ENCODE data around the gene DNAI1. TPM values are rescaled to one million over a fixed set of nuclear protein-coding genes. Genes with fewer than 3 reads are reported as not detected.
"Not testable (repeated sequence)": the region's sequence is repeated elsewhere in the genome, so short reads cannot be mapped to it uniquely, and the experiment has no call there.

The DNAI1 gene
- total RNA-seq, 1 donor from 2014 or later: not detected

- DNase-seq (ENCODE audit: low spot score): no peak
These were observed 8.0 kb upstream of the DNAI1 start for GRCh38 chr9:34450644-34451043.

DNA sequence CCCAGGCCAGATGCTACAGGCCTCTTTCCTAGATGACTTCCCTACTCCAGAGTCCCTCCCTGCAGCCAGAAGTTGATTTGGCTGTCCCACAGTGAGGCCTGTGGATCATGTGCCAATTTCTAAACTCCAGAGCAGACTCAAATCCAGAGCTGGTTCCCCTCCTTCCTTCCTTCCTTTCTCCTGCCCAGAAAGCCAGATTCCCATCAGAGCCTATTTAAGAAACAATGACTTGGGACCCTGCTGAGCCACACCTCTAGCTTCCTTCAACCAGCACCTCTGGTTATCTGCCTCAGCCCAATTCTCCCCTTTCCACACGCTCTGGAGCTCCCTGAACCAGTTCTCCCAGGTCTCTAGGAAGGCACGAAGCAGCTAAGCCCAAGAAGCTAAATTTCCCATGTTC is 7.5 kb upstream of the DNAI1 start:
- no peak for DNase-seq (ENCODE audit: low spot score)

DNA sequence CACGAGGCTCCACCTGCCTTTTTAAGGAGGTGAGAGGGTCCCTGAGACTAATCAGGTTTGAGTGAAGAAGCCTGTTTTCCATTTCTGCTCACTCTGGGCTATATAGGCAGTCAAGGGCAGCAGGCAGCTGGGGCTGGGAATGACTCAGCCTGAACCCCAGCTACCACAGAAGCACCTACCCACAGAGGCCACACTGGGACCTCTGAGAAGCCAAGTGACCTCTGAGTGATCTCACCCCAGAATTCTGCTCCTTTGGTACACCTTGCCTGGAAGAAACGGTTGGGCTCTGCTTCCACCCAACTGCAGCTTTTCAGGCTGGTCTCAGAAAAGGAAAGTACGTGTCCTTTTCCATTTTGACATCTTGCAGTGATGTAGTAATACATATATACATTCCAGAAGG is 7.1 kb upstream of the DNAI1 start:
- DNase-seq (ENCODE audit: low spot score): no peak

GRCh38 chr9:34452568-34452967 is 6.0 kb upstream of the DNAI1 start:
- DNase-seq (ENCODE audit: low spot score): no peak

GRCh38 chr9:34454571-34455065 is 4.0 kb upstream of the DNAI1 start:
- no peak for DNase-seq (ENCODE audit: low spot score)

DNA sequence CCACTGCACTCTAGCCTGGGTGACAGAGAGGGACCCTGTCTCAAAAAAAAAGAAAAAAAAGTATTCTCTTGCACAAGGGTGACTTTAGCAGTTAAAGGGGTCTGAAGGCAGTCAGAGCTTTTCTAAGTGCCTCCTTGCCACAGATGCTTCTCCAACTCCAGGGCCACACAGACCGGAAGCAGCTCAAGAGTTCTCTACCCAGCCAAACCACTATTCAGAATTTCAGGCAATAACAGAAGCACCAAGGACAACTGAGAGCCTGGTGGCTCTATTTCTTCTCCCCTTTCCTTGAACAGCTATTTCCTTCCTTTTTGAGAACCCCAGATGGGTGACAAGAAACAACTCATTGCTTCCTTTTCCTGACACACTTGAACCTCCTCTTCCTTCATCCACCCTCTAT is 2.5 kb upstream of the DNAI1 start:
- DNase-seq (ENCODE audit: low spot score): no peak

- no peak for DNase-seq (ENCODE audit: low spot score)
These were observed 1.9 kb upstream of the DNAI1 start for GRCh38 chr9:34456746-34457145.

GRCh38 chr9:34457266-34458012 is 1.2 kb upstream of the DNAI1 start:
- DNase-seq (ENCODE audit: low spot score): peak; percentile 92

DNA sequence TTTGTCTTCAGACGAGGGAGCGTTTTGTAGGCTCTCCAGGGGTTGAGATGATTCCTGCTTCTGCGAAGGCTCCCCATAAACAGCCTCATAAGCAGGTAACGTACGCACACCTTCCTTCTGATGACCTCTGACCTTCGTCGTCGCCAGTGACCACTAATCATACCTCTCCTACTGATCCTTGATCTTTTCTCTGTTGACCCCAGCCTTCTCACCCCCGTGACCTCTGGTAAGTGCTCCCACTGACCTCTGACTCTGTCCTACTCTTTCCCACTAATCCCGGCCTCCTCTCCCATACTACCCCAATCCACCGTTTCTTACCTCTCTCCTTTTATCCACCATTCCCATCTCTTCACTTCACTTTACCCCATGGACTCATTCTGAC is 345 bp downstream of the DNAI1 start:
- DNase-seq (ENCODE audit: low spot score): no peak

GRCh38 chr9:34459356-34459755 is 751 bp downstream of the DNAI1 start:
- no peak for DNase-seq (ENCODE audit: low spot score)

GRCh38 chr9:34459941-34460340 is 1.3 kb downstream of the DNAI1 start:
- no peak for DNase-seq (ENCODE audit: low spot score)

DNA sequence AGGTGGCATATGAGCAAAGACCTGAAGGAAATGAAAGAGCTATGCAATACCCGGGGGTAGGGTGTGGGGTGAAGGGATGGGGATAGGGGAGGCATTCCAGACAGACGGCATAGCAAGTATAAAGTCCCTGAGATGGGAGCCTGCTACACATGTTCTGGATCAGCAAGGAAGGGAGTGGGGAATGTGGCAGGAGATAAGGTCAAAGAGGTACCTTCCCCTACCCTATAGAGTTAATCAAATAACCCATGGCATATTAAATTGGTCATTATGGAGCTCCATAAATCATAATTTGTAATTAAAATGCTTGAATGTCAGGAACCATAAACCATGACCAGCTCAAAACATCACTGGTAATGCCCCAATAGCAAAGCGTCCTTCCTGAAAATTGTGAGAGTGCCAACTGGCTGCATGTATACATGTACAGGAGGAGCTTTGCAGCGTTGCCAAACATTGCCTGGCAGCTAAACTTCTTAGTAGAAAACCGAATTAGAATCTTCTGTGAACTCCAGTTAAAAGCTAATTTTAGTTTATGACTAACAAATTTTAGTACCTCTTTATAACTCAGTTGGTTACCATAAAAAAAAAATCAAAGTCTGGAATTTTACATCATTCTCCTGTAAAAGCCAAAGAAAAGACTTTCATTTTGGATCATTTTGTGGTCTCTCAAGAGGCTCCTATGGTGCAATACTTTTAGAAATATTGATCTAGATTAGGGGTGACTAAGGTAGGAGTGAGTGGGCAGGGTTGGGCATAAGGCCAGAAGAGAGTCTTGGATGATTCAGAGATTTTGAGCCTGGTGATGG is 4.7 kb downstream of the DNAI1 start:
- DNase-seq (ENCODE audit: low spot score): no peak

GRCh38 chr9:34463901-34464232 is 5.3 kb downstream of the DNAI1 start:
- no peak for DNase-seq (ENCODE audit: low spot score)

GRCh38 chr9:34464571-34464970 is 6.0 kb downstream of the DNAI1 start:
- no peak for DNase-seq (ENCODE audit: low spot score)

GRCh38 chr9:34465468-34465867 is 6.9 kb downstream of the DNAI1 start:
- DNase-seq (ENCODE audit: low spot score): no peak

- DNase-seq (ENCODE audit: low spot score): peak; percentile 5
These were observed 16.5 kb downstream of the DNAI1 start for GRCh38 chr9:34475097-34475496.

- DNase-seq (ENCODE audit: low spot score): no peak
These were observed 18.9 kb downstream of the DNAI1 start for GRCh38 chr9:34477541-34477940.

DNA sequence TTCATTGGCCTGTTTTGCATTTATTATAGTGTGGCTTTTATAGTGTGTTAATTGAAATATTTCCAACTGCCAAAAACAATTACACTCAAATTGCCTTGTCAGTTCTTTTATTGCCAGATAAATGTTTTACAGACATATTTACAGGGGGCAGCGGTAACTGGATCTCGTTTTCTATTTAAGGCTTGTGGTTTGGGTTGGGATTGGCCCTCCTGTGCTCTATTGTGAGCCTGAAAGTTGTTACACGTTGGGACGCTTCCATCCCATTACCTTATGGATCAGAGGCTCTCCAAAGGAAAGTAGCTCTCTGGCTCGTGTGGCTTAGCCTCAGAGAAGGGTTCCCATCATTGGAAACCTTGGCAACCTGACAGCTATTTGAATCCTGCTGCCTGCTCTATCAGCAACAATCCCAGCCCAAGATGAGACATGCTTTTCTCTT is 20.8 kb downstream of the DNAI1 start:
- DNase-seq (ENCODE audit: low spot score): no peak

DNA sequence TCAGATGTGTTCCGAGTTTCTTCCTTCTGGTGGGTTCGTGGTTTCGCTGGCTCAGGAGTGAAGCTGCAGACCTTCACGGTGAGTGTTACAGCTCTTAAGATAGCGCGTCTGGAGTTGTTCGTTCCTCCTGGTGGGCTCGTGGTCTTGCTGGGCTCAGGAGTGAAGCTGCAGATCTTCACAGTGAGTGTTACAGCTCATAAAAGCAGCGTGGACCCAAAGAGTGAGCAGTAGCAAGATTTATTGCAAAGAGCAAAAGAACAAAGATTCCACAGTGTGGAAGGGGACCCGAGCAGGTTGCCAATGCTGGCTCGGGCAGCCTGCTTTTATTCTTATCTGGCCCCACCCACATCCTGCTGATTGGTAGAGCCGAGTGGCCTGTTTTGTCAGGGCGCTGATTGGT is 23.0 kb downstream of the DNAI1 start:
- DNase-seq (ENCODE audit: low spot score): peak; percentile 64

DNA sequence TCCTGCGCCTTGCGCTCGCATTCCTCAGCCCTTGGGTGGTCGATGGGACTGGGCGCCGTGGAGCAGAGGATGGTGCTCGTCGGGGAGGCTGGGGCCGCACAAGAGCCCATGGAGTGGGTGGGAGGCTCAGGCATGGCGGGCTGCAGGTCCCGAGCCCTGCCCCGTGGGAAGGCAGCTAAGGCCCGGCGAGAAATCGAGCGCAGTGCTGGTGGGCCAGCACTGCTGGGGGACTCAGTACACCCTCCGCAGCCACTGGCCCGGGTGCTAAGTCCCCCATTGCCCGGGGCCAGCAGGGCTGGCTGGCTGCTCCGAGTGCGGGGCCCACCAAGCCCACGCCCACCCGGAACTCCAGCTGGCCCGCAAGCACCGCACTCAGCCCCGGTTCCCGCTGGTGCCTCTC is 24.1 kb downstream of the DNAI1 start:
- DNase-seq (ENCODE audit: low spot score): not testable (repeated sequence)

DNA sequence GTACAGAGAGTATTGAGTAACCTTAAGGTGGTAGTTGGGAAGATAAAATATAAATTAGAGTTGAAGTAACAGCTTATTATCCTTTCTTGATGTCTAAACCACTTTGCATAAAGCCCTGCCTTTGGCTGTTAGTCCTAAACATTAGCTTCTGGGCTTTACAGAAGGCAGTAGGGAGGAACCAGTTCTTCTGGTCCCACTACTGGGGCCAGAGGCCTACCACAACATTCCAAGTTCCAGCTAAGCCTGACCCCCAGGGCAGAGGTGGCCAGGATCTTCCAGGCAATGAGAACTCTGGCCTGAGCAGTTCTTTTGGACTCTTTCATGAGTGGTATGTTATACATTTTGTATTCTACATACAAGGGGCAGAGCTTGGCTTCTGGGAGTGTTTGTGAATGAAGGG is 26.1 kb downstream of the DNAI1 start:
- DNase-seq (ENCODE audit: low spot score): peak; percentile 30

DNA sequence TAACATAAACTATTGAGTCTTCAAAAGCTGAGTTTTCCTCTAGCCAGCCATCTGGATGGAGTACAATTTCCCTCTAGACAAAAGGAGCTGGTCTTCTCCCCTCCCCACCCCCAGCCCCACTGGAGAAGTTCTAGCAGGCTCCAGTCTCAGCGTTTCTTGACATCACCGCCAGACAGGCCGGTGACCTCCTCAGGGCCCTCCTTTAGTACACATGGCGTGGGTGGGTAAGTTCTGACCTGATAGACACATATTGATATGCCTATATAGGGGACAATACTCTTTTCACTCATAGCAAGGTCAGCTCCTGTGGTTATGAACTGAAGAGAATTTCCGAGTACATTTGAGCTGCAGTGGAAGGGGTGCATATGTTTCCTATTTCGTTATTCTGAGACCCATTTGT is 27.2 kb downstream of the DNAI1 start:
- DNase-seq (ENCODE audit: low spot score): peak; percentile 74

GRCh38 chr9:34486572-34486971 is 28.0 kb downstream of the DNAI1 start:
- DNase-seq (ENCODE audit: low spot score): no peak
